ENCODE results near the gene PFN3.

The PFN3 gene

GRCh38 chr5:177357459-177358351, 42.8 kb downstream of the PFN3 start, which contains the start of gene RGS14:
Gene RGS14 (plus strand): TSS chr5:177357924. CDS start chr5:177358025, 101 bp downstream.
- peak; percentile 39 for DNase-seq

DNA sequence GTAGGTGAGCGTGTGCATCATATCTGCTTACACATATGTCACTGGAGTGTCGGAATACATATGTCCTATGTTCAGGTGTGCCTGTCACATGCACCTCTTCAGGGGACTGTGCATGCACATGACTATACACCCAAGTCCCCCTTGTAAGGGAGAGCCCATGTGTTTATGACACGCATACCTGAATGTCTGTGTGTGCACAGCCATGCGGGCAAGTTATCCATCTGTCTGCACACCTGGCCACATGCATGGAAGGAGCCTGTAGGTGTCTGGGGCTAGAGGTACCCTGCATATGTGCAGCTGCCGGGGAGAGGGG, 43.4 kb downstream of the PFN3 start:
- no peak for DNase-seq

- no peak for DNase-seq
These were observed 43.7 kb downstream of the PFN3 start for GRCh38 chr5:177356746-177357145.

DNA sequence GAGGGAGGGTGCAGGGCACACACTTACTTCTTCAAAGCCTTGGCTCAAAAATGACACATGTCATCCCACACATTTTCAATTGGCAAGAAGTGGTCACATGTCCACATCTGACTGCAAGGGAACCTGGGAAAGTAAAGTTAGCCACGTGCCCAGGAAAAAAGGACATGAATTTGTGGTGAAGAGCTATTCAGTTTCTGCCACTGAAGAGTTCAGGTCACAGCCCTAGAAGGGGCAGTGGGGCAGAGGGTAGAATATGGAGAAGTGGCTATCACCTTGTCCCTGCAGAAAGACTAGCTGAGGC, 44.6 kb downstream of the PFN3 start:
- DNase-seq, result no peak

DNA sequence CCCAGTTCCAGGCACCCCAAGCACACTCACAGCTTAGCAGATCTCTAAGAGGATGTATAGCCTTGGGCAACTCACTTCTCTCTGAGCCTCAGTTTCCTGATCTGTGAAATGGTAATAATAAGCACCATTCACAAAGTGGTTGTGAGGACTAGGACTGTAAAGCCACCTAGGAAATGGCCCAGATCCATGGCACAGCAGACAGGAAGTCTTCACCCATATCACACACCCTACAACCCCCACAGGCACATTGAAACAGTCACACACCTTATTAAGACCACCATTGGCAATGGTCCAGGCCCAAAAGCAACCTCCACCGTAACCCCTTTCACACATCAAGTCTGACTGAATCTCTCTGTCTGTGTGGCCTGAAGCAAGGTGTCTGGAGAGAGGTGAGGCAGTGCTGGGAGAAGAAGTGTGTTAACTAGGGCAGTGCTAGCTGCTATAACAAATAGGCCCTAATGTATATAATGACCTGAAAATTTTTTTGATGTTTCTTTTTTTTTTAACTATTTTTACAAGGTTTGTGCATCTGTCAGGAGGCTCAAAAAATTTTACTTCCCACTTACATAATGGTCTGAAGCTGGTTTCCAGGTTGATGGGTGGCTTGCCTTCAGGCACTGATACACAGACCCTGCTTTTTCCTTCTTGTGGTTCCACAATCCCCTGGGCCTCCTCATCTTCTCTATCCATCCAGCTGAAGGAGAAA, 45.1 kb downstream of the PFN3 start:
- no peak for DNase-seq

DNA sequence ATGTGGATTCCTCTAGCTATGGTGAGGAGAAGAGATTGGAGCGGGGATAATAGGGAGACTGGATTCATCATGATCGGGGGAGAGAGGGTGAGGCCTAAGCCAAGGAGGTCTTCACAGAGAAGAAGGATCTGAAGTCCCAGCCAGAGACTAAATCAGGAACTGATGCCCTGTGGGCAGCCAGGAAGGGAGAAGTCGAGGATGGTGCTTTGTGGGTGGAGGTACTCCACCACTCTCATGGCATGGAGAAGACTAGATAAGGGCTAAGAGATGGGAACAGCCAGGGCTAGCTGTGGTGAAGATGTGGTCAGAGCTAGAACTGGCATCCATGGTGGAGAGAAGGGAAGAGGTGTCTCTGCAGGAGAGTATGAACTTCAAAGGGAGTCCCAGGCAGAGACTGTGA, 45.8 kb downstream of the PFN3 start:
- no peak for DNase-seq

GRCh38 chr5:177354256-177354655, 46.2 kb downstream of the PFN3 start:
- DNase-seq, result no peak

DNA sequence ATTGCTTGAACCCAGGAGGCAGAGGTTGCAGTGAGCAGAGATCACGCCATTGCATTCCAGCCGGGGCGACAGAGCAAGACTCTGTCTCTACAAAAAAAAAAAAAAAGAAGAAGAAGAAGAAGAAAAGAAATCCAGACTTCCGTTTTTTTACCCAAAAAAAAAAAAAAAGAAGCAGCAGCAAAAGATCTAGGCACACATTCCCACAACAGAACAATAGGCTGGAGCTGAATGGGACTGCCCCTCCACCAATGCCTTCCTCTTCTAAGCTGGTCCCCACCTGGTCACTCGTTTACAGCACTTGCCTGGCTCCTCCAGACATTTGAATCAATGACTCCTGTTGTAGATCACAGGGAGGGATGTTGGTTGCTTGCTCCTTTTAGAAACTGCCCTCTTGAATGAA, 47.4 kb downstream of the PFN3 start:
- no peak for DNase-seq

- DNase-seq, result peak; percentile 59
These were observed 48.8 kb downstream of the PFN3 start, which contains the start of gene LMAN2 for GRCh38 chr5:177351392-177352329. Gene LMAN2 (minus strand): TSS chr5:177351668. CDS start chr5:177351647, 21 bp downstream.

- no peak for DNase-seq
These were observed 49.6 kb downstream of the PFN3 start for GRCh38 chr5:177350776-177351391.
